HEK293T (cell line): Measurements from ENCODE around the gene SEMA3C.

Experiments
- CTCF ChIA-PET: fragments of 350-600 bp; formaldehyde crosslinking; extraction: SDS; loops from one replicate; lab custom pipeline; 2021; ENCODE audit warnings: antibody characterized with exemption, inconsistent platforms; lab: Yijun Ruan, JAX
- POLR2A ChIA-PET: fragments of 350-600 bp; formaldehyde crosslinking; extraction: SDS; loops from one replicate; lab custom pipeline; 2020; ENCODE audit warnings: antibody characterized with exemption, inconsistent platforms; lab: Yijun Ruan, JAX
- DNase-seq: peaks from one replicate; pipeline ENCODE4 v3.0.0; 2012; ENCODE audit warnings: mixed read lengths; ENCODE audit errors: extremely low spot score
- ARNT ChIP-seq: fragments of 450-650 bp; IDR thresholded peaks from 2 replicates; pipeline ENCODE4 v1.6.1; 2017; ENCODE audit warnings: mild to moderate bottlenecking
- BHLHE40 ChIP-seq: fragments of 450-650 bp; IDR thresholded peaks from 2 replicates; pipeline ENCODE4 v1.6.1; 2016; ENCODE audit warnings: mild to moderate bottlenecking, moderate library complexity, borderline replicate concordance
- CTBP1 ChIP-seq: fragments of 450-650 bp; IDR thresholded peaks from 2 replicates; pipeline ENCODE4 v1.6.1; 2016; ENCODE audit warnings: borderline replicate concordance
- ELF4 ChIP-seq: fragments of 450-650 bp; IDR thresholded peaks from 2 replicates; pipeline ENCODE4 v1.6.1; 2017; ENCODE audit warnings: antibody characterized with exemption
- FOXA1 ChIP-seq: fragments of 450-650 bp; IDR thresholded peaks from 2 replicates; pipeline ENCODE4 v1.6.1; 2016; ENCODE audit warnings: mild to moderate bottlenecking
- FOXK2 ChIP-seq: fragments of 450-650 bp; IDR thresholded peaks from 2 replicates; pipeline ENCODE4 v1.6.1; 2016; ENCODE audit warnings: mild to moderate bottlenecking
- FOXM1 ChIP-seq: fragments of 450-650 bp; IDR thresholded peaks from 2 replicates; pipeline ENCODE4 v1.6.1; 2017; ENCODE audit warnings: mild to moderate bottlenecking, borderline replicate concordance
- HDGF ChIP-seq: fragments of 450-650 bp; IDR thresholded peaks from 2 replicates; pipeline ENCODE4 v1.6.1; 2017; ENCODE audit warnings: antibody characterized with exemption, borderline replicate concordance
- L3MBTL2 ChIP-seq: fragments of 450-650 bp; conservative IDR thresholded peaks from 2 replicates; pipeline ENCODE4 v1.6.1; 2016; ENCODE audit warnings: mild to moderate bottlenecking
- LEF1 ChIP-seq: fragments of 450-650 bp; IDR thresholded peaks from 2 replicates; pipeline ENCODE4 v1.6.1; 2017; ENCODE audit warnings: mild to moderate bottlenecking, borderline replicate concordance
- NFRKB ChIP-seq: fragments of 450-650 bp; IDR thresholded peaks from 2 replicates; pipeline ENCODE4 v1.6.1; 2016; ENCODE audit warnings: mild to moderate bottlenecking, moderate library complexity
- PKNOX1 ChIP-seq: fragments of 450-650 bp; IDR thresholded peaks from 2 replicates; pipeline ENCODE4 v1.6.1; 2016
- SP1 ChIP-seq: fragments of 450-650 bp; IDR thresholded peaks from 2 replicates; pipeline ENCODE4 v1.6.1; 2017
- SUZ12 ChIP-seq: fragments of 450-650 bp; IDR thresholded peaks from 2 replicates; pipeline ENCODE4 v1.6.1; 2016; ENCODE audit warnings: mild to moderate bottlenecking
- TARDBP ChIP-seq: fragments of 450-650 bp; IDR thresholded peaks from 2 replicates; pipeline ENCODE4 v1.6.1; 2016
- ZNF384 ChIP-seq: fragments of 450-650 bp; IDR thresholded peaks from 2 replicates; pipeline ENCODE4 v1.6.1; 2016

The SEMA3C gene

DNA sequence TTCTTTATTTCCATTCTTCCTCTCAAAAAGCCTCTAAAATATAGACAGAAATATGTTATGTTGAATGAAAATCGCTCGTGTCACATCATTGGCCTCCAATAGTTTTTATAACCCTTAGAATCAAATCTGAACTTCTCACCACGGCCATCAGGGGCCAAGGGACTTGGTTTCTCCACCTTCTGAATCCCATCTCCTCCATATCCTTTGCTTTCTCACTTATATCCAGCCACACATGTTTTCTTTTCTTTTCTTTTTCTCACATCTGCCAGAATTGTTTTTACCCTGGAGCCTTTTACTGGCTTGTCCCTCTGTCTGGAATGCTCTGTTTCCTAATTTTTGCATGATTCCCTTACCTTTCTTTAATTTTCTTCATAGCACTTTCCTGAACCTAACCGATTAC lies 184.8 kb downstream of the SEMA3C start:
- TF ChIP-seq FOXK2 (no peak), BHLHE40 (no peak), CTBP1 (no peak), ARNT (no peak), FOXM1 (no peak), L3MBTL2 (no peak), HDGF (no peak), SP1 (no peak), SUZ12 (no peak), ELF4 (no peak), ZNF384 (no peak)
- ChIA-PET POLR2A (no interaction called here), CTCF (interaction anchor here (1.1 kb wide), 1 partner anchor 10 kb away, joined by 4 read pairs; no protein-coding TSS in a partner anchor)
- no peak for DNase-seq

- ChIA-PET CTCF (interaction anchor here (0.8 to 1.1 kb wide), 2 partner anchors 8 to 9 kb away, joined by 3 to 4 read pairs; no protein-coding TSS in a partner anchor), POLR2A (no interaction called here)
- TF ChIP-seq FOXA1 (no peak), ELF4 (no peak), L3MBTL2 (no peak), CTBP1 (no peak), BHLHE40 (no peak), LEF1 (no peak), FOXK2 (no peak), FOXM1 (no peak), PKNOX1 (no peak), ARNT (no peak), HDGF (no peak), TARDBP (no peak), SP1 (no peak)
- DNase-seq = no peak
Observed at GRCh38 chr7:80733333-80733915, 185.4 kb downstream of the SEMA3C start.

- TF ChIP-seq CTBP1 = no peak
- no peak for TF ChIP-seq FOXK2
- no peak for TF ChIP-seq SUZ12
- no peak for TF ChIP-seq PKNOX1
- TF ChIP-seq SP1 = no peak
- no peak for TF ChIP-seq NFRKB
- TF ChIP-seq ELF4 = no peak
- TF ChIP-seq FOXM1 = no peak
- POLR2A ChIA-PET = no interaction called here
- CTCF ChIA-PET = interaction anchor here (0.8 kb wide), 1 partner anchor 9 kb away, joined by 3 read pairs; no protein-coding TSS in a partner anchor
- no peak for DNase-seq
Observed at GRCh38 chr7:80732630-80733029, 186.2 kb downstream of the SEMA3C start.

- CTCF ChIA-PET = no interaction called here
- POLR2A ChIA-PET = no interaction called here
- TF ChIP-seq ZNF384 (no peak), CTBP1 (no peak), LEF1 (no peak), TARDBP (no peak), SUZ12 (no peak), PKNOX1 (no peak), NFRKB (no peak), L3MBTL2 (no peak), ARNT (no peak), BHLHE40 (no peak), FOXK2 (no peak), FOXA1 (no peak), SP1 (no peak), HDGF (no peak), ELF4 (no peak), FOXM1 (no peak)
- no peak for DNase-seq
Observed at GRCh38 chr7:80731281-80731680, 187.6 kb downstream of the SEMA3C start.

GRCh38 chr7:80729591-80730320 lies 189.1 kb downstream of the SEMA3C start:
- POLR2A ChIA-PET = no interaction called here
- no peak for DNase-seq
- CTCF ChIA-PET = no interaction called here
- no peak for TF ChIP-seq HDGF
- no peak for TF ChIP-seq FOXK2
- TF ChIP-seq FOXA1 = no peak
- TF ChIP-seq SP1 = no peak
- no peak for TF ChIP-seq BHLHE40
- no peak for TF ChIP-seq ELF4
- no peak for TF ChIP-seq PKNOX1
- no peak for TF ChIP-seq SUZ12
- TF ChIP-seq L3MBTL2 = no peak
- no peak for TF ChIP-seq CTBP1
- TF ChIP-seq TARDBP = no peak
